Measurements from ENCODE around the gene LPCAT1. TPM values are rescaled to one million over a fixed set of nuclear protein-coding genes. Genes with fewer than 3 reads are reported as not detected.

Gene LPCAT1
- total RNA-seq, 1 experiment from 2014 or later, result 59.8 TPM

DNA sequence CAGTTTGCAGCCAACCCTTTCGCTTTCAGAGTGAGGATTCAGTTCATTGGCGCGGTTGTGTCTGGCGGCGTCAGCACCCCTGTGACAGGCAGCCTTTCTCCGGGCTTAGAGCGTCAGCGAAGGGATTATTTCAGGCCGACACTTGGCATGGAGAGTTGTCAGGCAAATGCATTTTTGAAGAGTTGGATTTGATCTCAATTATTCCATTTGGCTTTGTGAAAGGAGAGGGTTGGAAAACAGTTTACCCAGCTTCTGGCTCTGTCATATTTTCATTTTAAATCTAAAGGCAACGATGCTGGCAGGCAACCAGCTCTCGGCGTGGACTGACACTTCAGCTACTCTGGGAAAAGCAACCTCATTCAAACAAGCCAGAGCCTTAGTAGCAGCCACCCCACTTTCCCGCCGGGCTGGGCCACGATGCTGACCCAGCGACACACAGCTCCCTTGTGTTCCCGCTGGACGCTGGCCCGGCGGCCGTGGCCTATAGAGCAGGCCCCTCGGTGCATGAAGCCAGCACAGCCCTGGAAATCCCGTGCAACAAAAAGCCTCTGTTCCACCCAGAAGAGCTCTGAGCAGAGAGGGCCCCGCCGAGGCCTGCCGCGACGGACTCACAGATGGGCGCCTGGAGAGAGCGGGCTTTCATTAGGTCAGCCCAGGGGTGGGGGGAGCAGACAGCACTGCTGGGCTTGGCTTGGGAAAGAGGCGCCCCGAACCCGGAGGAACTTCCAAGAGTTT is 28.9 kb upstream of the LPCAT1 start:
- no peaks in the 10 kb centered on the region for H3K9me3 ChIP-seq (ENCODE audit: control insufficient read depth, insufficient read depth, low read depth, low read length)
- intact Hi-C loops (cut with micrococcal nuclease; ENCODE audit: unreplicated experiment) (no loop called here), in situ Hi-C loops (cut with HindIII; ENCODE audit: low pct_unique_long_range_greater_than_20kb, low sequenced_read_pairs) (no loop called here)
- TF ChIP-seq POLR2AphosphoS5 (IDR thresholded peaks at IDR 0.05; ENCODE audit: low read depth, low read length), result no peak
- TF ChIP-seq, protein P1, sequence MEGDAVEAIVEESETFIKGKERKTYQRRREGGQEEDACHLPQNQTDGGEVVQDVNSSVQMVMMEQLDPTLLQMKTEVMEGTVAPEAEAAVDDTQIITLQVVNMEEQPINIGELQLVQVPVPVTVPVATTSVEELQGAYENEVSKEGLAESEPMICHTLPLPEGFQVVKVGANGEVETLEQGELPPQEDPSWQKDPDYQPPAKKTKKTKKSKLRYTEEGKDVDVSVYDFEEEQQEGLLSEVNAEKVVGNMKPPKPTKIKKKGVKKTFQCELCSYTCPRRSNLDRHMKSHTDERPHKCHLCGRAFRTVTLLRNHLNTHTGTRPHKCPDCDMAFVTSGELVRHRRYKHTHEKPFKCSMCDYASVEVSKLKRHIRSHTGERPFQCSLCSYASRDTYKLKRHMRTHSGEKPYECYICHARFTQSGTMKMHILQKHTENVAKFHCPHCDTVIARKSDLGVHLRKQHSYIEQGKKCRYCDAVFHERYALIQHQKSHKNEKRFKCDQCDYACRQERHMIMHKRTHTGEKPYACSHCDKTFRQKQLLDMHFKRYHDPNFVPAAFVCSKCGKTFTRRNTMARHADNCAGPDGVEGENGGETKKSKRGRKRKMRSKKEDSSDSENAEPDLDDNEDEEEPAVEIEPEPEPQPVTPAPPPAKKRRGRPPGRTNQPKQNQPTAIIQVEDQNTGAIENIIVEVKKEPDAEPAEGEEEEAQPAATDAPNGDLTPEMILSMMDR (IDR thresholded peaks at IDR 0.05), result no peak
- TF ChIP-seq, protein P2, sequence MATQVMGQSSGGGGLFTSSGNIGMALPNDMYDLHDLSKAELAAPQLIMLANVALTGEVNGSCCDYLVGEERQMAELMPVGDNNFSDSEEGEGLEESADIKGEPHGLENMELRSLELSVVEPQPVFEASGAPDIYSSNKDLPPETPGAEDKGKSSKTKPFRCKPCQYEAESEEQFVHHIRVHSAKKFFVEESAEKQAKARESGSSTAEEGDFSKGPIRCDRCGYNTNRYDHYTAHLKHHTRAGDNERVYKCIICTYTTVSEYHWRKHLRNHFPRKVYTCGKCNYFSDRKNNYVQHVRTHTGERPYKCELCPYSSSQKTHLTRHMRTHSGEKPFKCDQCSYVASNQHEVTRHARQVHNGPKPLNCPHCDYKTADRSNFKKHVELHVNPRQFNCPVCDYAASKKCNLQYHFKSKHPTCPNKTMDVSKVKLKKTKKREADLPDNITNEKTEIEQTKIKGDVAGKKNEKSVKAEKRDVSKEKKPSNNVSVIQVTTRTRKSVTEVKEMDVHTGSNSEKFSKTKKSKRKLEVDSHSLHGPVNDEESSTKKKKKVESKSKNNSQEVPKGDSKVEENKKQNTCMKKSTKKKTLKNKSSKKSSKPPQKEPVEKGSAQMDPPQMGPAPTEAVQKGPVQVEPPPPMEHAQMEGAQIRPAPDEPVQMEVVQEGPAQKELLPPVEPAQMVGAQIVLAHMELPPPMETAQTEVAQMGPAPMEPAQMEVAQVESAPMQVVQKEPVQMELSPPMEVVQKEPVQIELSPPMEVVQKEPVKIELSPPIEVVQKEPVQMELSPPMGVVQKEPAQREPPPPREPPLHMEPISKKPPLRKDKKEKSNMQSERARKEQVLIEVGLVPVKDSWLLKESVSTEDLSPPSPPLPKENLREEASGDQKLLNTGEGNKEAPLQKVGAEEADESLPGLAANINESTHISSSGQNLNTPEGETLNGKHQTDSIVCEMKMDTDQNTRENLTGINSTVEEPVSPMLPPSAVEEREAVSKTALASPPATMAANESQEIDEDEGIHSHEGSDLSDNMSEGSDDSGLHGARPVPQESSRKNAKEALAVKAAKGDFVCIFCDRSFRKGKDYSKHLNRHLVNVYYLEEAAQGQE (IDR thresholded peaks at IDR 0.05; ENCODE audit: insufficient read depth in 1 of 2, low read depth in 2 of 2, low read length in 1 of 2), result no peak
- no peak for TF ChIP-seq SIN3A (IDR thresholded peaks at IDR 0.05; ENCODE audit: borderline replicate concordance, insufficient read depth, low read depth, low read length)
- TF ChIP-seq TCF7L2 (IDR thresholded peaks at IDR 0.05; ENCODE audit: low read depth, low read length), result no peak
- ATAC-seq (no peak), DNase-seq (ENCODE audit: low read depth, low spot score) (no peak)
- H3K27ac ChIP-seq (ENCODE audit: low read length), result no peak overlapping the region
- H3K36me3 ChIP-seq (ENCODE audit: control insufficient read depth, insufficient read depth, low read length), result no peaks in the 10 kb centered on the region
- no peaks in the 10 kb centered on the region for H3K27me3 ChIP-seq (ENCODE audit: control insufficient read depth, insufficient read depth, low read length)
- peaks cover 4% of the 10 kb centered on the region; the same call in 1 of the 2 replicates for H3K4me1 ChIP-seq (ENCODE audit: control insufficient read depth, insufficient read depth, low read length)
- ChIA-PET POLR2A (no interaction called here), CTCF (interaction anchor here (0.6 kb wide), 1 partner anchor 41 kb away, joined by 8 read pairs; no protein-coding TSS in a partner anchor)
- no peak overlapping the region for H3K4me3 ChIP-seq (ENCODE audit: low read depth in 2 of 2, low read length in 2 of 2)
- BruUV-seq (replicated peaks), result no TSS peak

DNA sequence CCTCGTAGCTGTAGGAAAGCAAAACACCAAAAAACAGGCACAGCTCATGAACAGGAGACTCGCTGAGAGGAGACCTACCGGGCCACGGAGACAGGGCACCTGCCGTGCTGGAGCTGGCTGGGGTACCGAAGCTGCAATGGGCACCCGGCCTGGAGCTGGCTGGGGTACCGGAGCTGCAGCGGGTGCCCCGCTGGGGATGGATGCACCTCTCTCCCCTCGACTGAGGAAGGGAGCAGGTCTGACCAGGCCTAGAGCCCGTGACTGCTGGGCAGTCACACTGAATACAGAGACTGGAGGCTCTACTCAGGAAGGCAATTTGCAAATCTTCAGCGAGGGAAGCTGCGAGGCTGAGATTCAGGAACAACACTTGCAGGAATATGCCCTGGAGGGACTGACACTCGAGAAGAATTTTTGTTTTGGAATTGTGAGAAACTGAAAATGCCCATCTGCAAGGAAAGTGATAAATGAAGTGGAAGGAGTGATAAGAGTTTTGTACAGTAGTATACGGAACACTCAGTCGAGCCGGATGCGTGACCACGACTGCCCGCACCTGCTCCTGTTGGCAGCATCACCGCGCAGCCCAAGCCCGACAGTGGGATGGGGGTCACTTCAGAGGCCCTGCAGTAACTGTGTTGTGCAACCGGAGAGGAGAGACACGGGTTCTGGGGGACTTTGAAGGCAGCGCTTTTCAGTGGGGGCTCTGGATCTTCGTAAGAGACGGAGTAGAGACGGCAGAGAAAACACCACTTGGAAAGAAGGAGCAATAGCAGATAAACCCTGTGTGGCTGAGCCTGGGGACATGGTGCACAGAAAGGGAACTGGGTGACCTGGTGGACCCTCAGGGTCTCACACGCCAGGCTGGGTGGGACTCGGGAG is 27.9 kb upstream of the LPCAT1 start:
- intact Hi-C loops (cut with micrococcal nuclease; ENCODE audit: unreplicated experiment), result no loop called here
- Histone ChIP-seq H3K27me3 (ENCODE audit: control insufficient read depth, insufficient read depth, low read length) (no peaks in the 10 kb centered on the region), H3K9me3 (ENCODE audit: control insufficient read depth, insufficient read depth, low read depth, low read length) (no peaks in the 10 kb centered on the region), H3K4me1 (ENCODE audit: control insufficient read depth, insufficient read depth, low read length) (peaks cover 4% of the 10 kb centered on the region; the same call in 1 of the 2 replicates), H3K4me3 (ENCODE audit: low read depth in 2 of 2, low read length in 2 of 2) (no peak overlapping the region), H3K36me3 (ENCODE audit: control insufficient read depth, insufficient read depth, low read length) (no peaks in the 10 kb centered on the region), H3K27ac (ENCODE audit: low read length) (no peak overlapping the region)
- ChIA-PET POLR2A (no interaction called here), CTCF (no interaction called here)
- TF ChIP-seq, protein P2 (IDR thresholded peaks at IDR 0.05; ENCODE audit: insufficient read depth in 1 of 2, low read depth in 2 of 2, low read length in 1 of 2), result no peak
- TF ChIP-seq POLR2AphosphoS5 (IDR thresholded peaks at IDR 0.05; ENCODE audit: low read depth, low read length) (no peak), SIN3A (IDR thresholded peaks at IDR 0.05; ENCODE audit: borderline replicate concordance, insufficient read depth, low read depth, low read length) (no peak)
- in situ Hi-C loops (cut with HindIII; ENCODE audit: low pct_unique_long_range_greater_than_20kb, low sequenced_read_pairs), result no loop called here
- no TSS peak for BruUV-seq (replicated peaks)
- ATAC-seq (no peak), DNase-seq (ENCODE audit: low read depth, low spot score) (no peak)

Measured in Panc1 (cell line).